A673 (cell line): ENCODE data around the gene ABHD17B. TPM values are rescaled to one million over a fixed set of nuclear protein-coding genes. Genes with fewer than 3 reads are reported as not detected.

Experiments used
- BruUV-seq: library from RNA; stranded (reverse); fragments of 400-500 nt; replicated peaks from 2 replicates; lab custom pipeline; 2021; lab: Mats Ljungman, UMichigan
- CTCF ChIA-PET: fragments of 300-600 bp; sonication (Branson Sonifier 250); formaldehyde crosslinking; loops from one replicate; lab custom pipeline; 2022; ENCODE audit warnings: antibody characterized with exemption; lab: Charles Lee
- POLR2A ChIA-PET: fragments of 300-600 bp; sonication (Branson Sonifier 250); formaldehyde crosslinking; loops from one replicate; lab custom pipeline; 2022; ENCODE audit warnings: antibody characterized with exemption; ENCODE audit not compliant: low non-redundant PET; lab: Charles Lee
- DNase-seq: peaks from one replicate; pipeline ENCODE4 v3.0.0-alpha.2; 2015; ENCODE audit warnings: low spot score
- H3K27ac ChIP-seq: fragments of 200-600 bp; sonication (generic); 2 replicates; pipeline ENCODE4 v1.5.1; 2016; ENCODE audit warnings: mixed run types, low read depth, mild to moderate bottlenecking, mixed read lengths, antibody characterized with exemption, low read length; ENCODE audit not compliant: poor library complexity, severe bottlenecking
- H3K27me3 ChIP-seq: fragments of 200-600 bp; sonication (generic); replicated peaks from 2 replicates; pipeline ENCODE4 v1.6.1; 2017; ENCODE audit warnings: mixed run types, low read depth, mild to moderate bottlenecking, mixed read lengths, antibody characterized with exemption, low read length; ENCODE audit not compliant: insufficient read depth, poor library complexity
- H3K36me3 ChIP-seq: fragments of 200-600 bp; sonication (generic); 2 replicates; pipeline ENCODE4 v1.6.1; 2016; ENCODE audit warnings: mixed run types, mild to moderate bottlenecking, mixed read lengths, antibody characterized with exemption, low read length; ENCODE audit not compliant: insufficient read depth, poor library complexity, severe bottlenecking
- H3K4me1 ChIP-seq: fragments of 200-600 bp; sonication (generic); 2 replicates; pipeline ENCODE4 v1.6.1; 2017; ENCODE audit warnings: mixed run types, mild to moderate bottlenecking, mixed read lengths, antibody characterized with exemption, low read length; ENCODE audit not compliant: insufficient read depth, poor library complexity, severe bottlenecking
- H3K4me3 ChIP-seq: fragments of 200-600 bp; sonication (generic); 2 replicates; pipeline ENCODE4 v1.5.1; 2016; ENCODE audit warnings: low read depth, mixed run types, mild to moderate bottlenecking, mixed read lengths, low read length; ENCODE audit not compliant: poor library complexity, severe bottlenecking
- H3K9me3 ChIP-seq: fragments of 200-600 bp; sonication (generic); 2 replicates; pipeline ENCODE4 v1.6.1; 2016; ENCODE audit warnings: mixed run types, low read depth, mild to moderate bottlenecking, mixed read lengths, antibody characterized with exemption, low read length; ENCODE audit not compliant: poor library complexity, severe bottlenecking
- EZH2 ChIP-seq: fragments of 200-600 bp; sonication (generic); IDR thresholded peaks from 2 replicates; pipeline ENCODE4 v1.6.1; 2017; ENCODE audit warnings: borderline replicate concordance, low read depth, mild to moderate bottlenecking, mixed read lengths, antibody characterized with exemption, low read length; ENCODE audit not compliant: poor library complexity, severe bottlenecking
- intact Hi-C: fragments of 100-400 bp; cut with micrococcal nuclease; formaldehyde crosslinking; loops from one replicate; pipeline ENCODE4 v1.10.0; 2022; ENCODE audit not compliant: unreplicated experiment
- total RNA-seq: library from RNA; stranded (reverse); gene quantifications from 2 replicates; pipeline ENCODE4 v1.2.3, GENCODE V29; 2021
- TF ChIP-seq, protein P1 (sequence below): fragments of 300-800, 200-600 bp; sonication (generic); conservative IDR thresholded peaks from 2 replicates; pipeline ENCODE4 v1.5.1; 2017; ENCODE audit warnings: low read depth, mild to moderate bottlenecking, antibody characterized with exemption, low read length, moderate library complexity, mixed read lengths

Gene ABHD17B
- total RNA-seq, 1 experiment from 2014 or later = 19.7 TPM

GRCh38 chr9:71918419-71918818, 7.4 kb upstream of the ABHD17B start:
- Histone ChIP-seq H3K4me1 (no peaks in the 10 kb centered on the region), H3K9me3 (no peaks in the 10 kb centered on the region), H3K27me3 (no peaks in the 10 kb centered on the region), H3K4me3 (no peak overlapping the region), H3K27ac (no peak overlapping the region), H3K36me3 (no peaks in the 10 kb centered on the region)
- intact Hi-C loops = no loop called here
- no TSS peak for BruUV-seq
- no peak for DNase-seq
- ChIA-PET POLR2A (no interaction called here), CTCF (no interaction called here)
- TF ChIP-seq, protein P1, sequence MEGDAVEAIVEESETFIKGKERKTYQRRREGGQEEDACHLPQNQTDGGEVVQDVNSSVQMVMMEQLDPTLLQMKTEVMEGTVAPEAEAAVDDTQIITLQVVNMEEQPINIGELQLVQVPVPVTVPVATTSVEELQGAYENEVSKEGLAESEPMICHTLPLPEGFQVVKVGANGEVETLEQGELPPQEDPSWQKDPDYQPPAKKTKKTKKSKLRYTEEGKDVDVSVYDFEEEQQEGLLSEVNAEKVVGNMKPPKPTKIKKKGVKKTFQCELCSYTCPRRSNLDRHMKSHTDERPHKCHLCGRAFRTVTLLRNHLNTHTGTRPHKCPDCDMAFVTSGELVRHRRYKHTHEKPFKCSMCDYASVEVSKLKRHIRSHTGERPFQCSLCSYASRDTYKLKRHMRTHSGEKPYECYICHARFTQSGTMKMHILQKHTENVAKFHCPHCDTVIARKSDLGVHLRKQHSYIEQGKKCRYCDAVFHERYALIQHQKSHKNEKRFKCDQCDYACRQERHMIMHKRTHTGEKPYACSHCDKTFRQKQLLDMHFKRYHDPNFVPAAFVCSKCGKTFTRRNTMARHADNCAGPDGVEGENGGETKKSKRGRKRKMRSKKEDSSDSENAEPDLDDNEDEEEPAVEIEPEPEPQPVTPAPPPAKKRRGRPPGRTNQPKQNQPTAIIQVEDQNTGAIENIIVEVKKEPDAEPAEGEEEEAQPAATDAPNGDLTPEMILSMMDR = no peak
- TF ChIP-seq EZH2 = no peak

GRCh38 chr9:71916834-71917534, 6.0 kb upstream of the ABHD17B start:
- ChIA-PET CTCF (no interaction called here), POLR2A (no interaction called here)
- peaks cover 4% of the 10 kb centered on the region for H3K4me1 ChIP-seq
- no peaks in the 10 kb centered on the region for H3K27me3 ChIP-seq
- TF ChIP-seq, protein P1 = no peak
- no peak for TF ChIP-seq EZH2
- BruUV-seq = no TSS peak
- no peak for DNase-seq
- no peaks in the 10 kb centered on the region for H3K36me3 ChIP-seq
- no peak overlapping the region for H3K27ac ChIP-seq
- intact Hi-C loops = no loop called here
- H3K4me3 ChIP-seq = no peak overlapping the region
- H3K9me3 ChIP-seq = no peaks in the 10 kb centered on the region

- Histone ChIP-seq H3K27ac (no peak overlapping the region), H3K4me3 (no peak overlapping the region), H3K27me3 (no peaks in the 10 kb centered on the region), H3K36me3 (no peaks in the 10 kb centered on the region), H3K4me1 (peaks cover 4% of the 10 kb centered on the region), H3K9me3 (no peaks in the 10 kb centered on the region)
- intact Hi-C loops = no loop called here
- no peak for DNase-seq
- POLR2A ChIA-PET = no interaction called here
- no peak for TF ChIP-seq EZH2
- TF ChIP-seq, protein P1 = no peak
- CTCF ChIA-PET = no interaction called here
- BruUV-seq = no TSS peak
These were observed 4.5 kb upstream of the ABHD17B start for GRCh38 chr9:71915495-71915894.
